HCT116 (cell line): ENCODE measurements around the gene IGSF5. TPM values are rescaled to one million over a fixed set of nuclear protein-coding genes. Genes with fewer than 3 reads are reported as not detected.

ENCODE experiments used
- ATAC-seq: fragments of 200-7000 bp; cut with Tn5 transposase; 2 replicates; pipeline ENCODE4 v1.9.1; 2020; ENCODE audit warnings: mild to moderate bottlenecking, moderate library complexity
- BruUV-seq: library from RNA; stranded (reverse); fragments of 400-500 nt; replicated peaks from 2 replicates; lab custom pipeline; 2021; lab: Mats Ljungman, UMichigan
- CTCF ChIA-PET: fragments of 300-600 bp; sonication (Branson Sonifier 250); formaldehyde crosslinking; loops from one replicate; lab custom pipeline; 2021; ENCODE audit warnings: antibody characterized with exemption; lab: Charles Lee
- POLR2A ChIA-PET: fragments of 300-600, 350-600 bp; sonication (Branson Sonifier 250); formaldehyde crosslinking; loops from one replicate; lab custom pipeline; 2021; ENCODE audit warnings: antibody characterized with exemption; lab: Charles Lee
- RAD21 ChIA-PET, 2 experiments: fragments of 300-600 bp; sonication (Branson Sonifier 250); formaldehyde crosslinking; loops; one replicate each; lab custom pipeline; 2023; ENCODE audit warnings: low total read pairs in 2 of 2; ENCODE audit not compliant: uncharacterized antibody in 2 of 2, unreplicated experiment in 2 of 2, low non-redundant PET in 1 of 2; lab: Charles Lee
- DNase-seq: peaks from one replicate; pipeline ENCODE4 v3.0.0-alpha.2; 2010; ENCODE audit warnings: low read depth, low spot score
- H2AFZ ChIP-seq: fragments of 200-600 bp; shearing (Covaris generic), sonication (generic); 2 replicates; pipeline ENCODE4 v1.6.1; 2017; ENCODE audit warnings: low read depth, mixed run types, mixed read lengths, antibody characterized with exemption, low read length; ENCODE audit not compliant: poor library complexity, severe bottlenecking
- H3K27ac ChIP-seq: 2 replicates; pipeline ENCODE4 v1.5.1; 2012; ENCODE audit warnings: low read depth, low read length
- H3K27me3 ChIP-seq: fragments of 200-600 bp; sonication (generic); 2 replicates; pipeline ENCODE4 v1.6.1; 2016; ENCODE audit warnings: mixed run types, low read length, mixed read lengths; ENCODE audit not compliant: insufficient read depth
- H3K36me3 ChIP-seq, 2 experiments: fragments of 200-500 bp in 1 of 2; fragments of 200-600 bp in 1 of 2; sonication (Bioruptor generic) in 1 of 2; sonication (generic) in 1 of 2; 2 replicates each; pipeline versions ENCODE4 v1.5.1 to v1.6.1; 2014 to 2016; ENCODE audit warnings: low read length in 2 of 2, inconsistent platforms in 1 of 2, mixed read lengths in 1 of 2, mixed run types in 1 of 2; ENCODE audit not compliant: insufficient read depth in 2 of 2, control insufficient read depth in 1 of 2
- H3K4me1 ChIP-seq, 2 experiments: fragments of 200-600 bp in 1 of 2; sonication (generic) in 1 of 2; 2 replicates each; pipeline versions ENCODE4 v1.5.1 to v1.6.1; 2012 to 2017; ENCODE audit warnings: low read length in 2 of 2, inconsistent platforms in 1 of 2, mild to moderate bottlenecking in 1 of 2, mixed read lengths in 1 of 2, mixed run types in 1 of 2, moderate library complexity in 1 of 2; ENCODE audit not compliant: insufficient read depth in 2 of 2, control insufficient read depth in 1 of 2
- H3K4me2 ChIP-seq: fragments of 200-600 bp; sonication (generic); 2 replicates; pipeline ENCODE4 v1.6.1; 2017; ENCODE audit warnings: mixed run types, low read length, mixed read lengths
- H3K4me3 ChIP-seq, 2 experiments: fragments of 200-600 bp in 1 of 2; sonication (generic) in 1 of 2; replicated peaks in 1 of 2; 2 replicates each; pipeline ENCODE4 v1.5.1; 2011 to 2016; ENCODE audit warnings: low read length in 2 of 2, control low read depth in 1 of 2, low read depth in 1 of 2, mild to moderate bottlenecking in 1 of 2, mixed read lengths in 1 of 2, mixed run types in 1 of 2
- H3K79me2 ChIP-seq: fragments of 200-600 bp; sonication (generic); 2 replicates; pipeline ENCODE4 v1.6.1; 2017; ENCODE audit warnings: mild to moderate bottlenecking, mixed run types, low read length, moderate library complexity, mixed read lengths; ENCODE audit not compliant: insufficient read depth
- H3K9ac ChIP-seq: fragments of 200-600 bp; sonication (generic); 2 replicates; pipeline ENCODE4 v1.6.1; 2016; ENCODE audit warnings: low read length, mixed read lengths
- H3K9me2 ChIP-seq: fragments of 200-600 bp; sonication (generic), shearing (Covaris generic); 2 replicates; pipeline ENCODE4 v1.6.1; 2017; ENCODE audit warnings: mixed run types, mild to moderate bottlenecking, moderate library complexity; ENCODE audit not compliant: insufficient read depth
- H3K9me3 ChIP-seq, 2 experiments: fragments of 200-500 bp in 1 of 2; fragments of 200-600 bp in 1 of 2; sonication (Bioruptor generic) in 1 of 2; sonication (generic) in 1 of 2; 2 replicates each; pipeline ENCODE4 v1.6.1; 2014 to 2017; ENCODE audit warnings: low read length in 2 of 2, mixed read lengths in 2 of 2, inconsistent platforms in 1 of 2, low read depth in 1 of 2, mild to moderate bottlenecking in 1 of 2, mixed run types in 1 of 2, moderate library complexity in 1 of 2; ENCODE audit not compliant: control insufficient read depth in 1 of 2, insufficient read depth in 1 of 2
- H4K20me1 ChIP-seq: fragments of 200-600 bp; sonication (generic), shearing (Covaris generic); 2 replicates; pipeline ENCODE4 v1.6.1; 2017; ENCODE audit warnings: mixed run types, mild to moderate bottlenecking, moderate library complexity; ENCODE audit not compliant: insufficient read depth
- CEBPB ChIP-seq: IDR thresholded peaks from 2 replicates; pipeline ENCODE4 v1.6.1; 2012; ENCODE audit warnings: low read depth
- ELF1 ChIP-seq: IDR thresholded peaks from 2 replicates; pipeline ENCODE4 v1.6.1; 2012; ENCODE audit warnings: low read depth, borderline replicate concordance
- FOSL1 ChIP-seq: IDR thresholded peaks from 2 replicates; pipeline ENCODE4 v1.6.1; 2012; ENCODE audit warnings: low read depth
- JUND ChIP-seq: IDR thresholded peaks from 2 replicates; pipeline ENCODE4 v1.6.1; 2012
- POLR2A ChIP-seq: IDR thresholded peaks from 2 replicates; pipeline ENCODE4 v1.7.0; 2011; ENCODE audit warnings: borderline replicate concordance; ENCODE audit not compliant: insufficient read depth, insufficient read length; ENCODE audit errors: extremely low read depth
- RAD21 ChIP-seq: IDR thresholded peaks from 2 replicates; pipeline ENCODE4 v1.6.1; 2012; ENCODE audit warnings: low read depth, mild to moderate bottlenecking
- SIN3A ChIP-seq: IDR thresholded peaks from 2 replicates; pipeline ENCODE4 v1.6.1; 2012; ENCODE audit warnings: low read depth
- SP1 ChIP-seq: IDR thresholded peaks from 2 replicates; pipeline ENCODE4 v1.6.1; 2012; ENCODE audit warnings: low read depth
- ZFX ChIP-seq: fragments of 450-650 bp; IDR thresholded peaks from 2 replicates; pipeline ENCODE4 v1.6.1; 2017
- intact Hi-C: fragments of 100-400 bp; cut with micrococcal nuclease; formaldehyde crosslinking; loops from 2 replicates; pipeline ENCODE4 v1.10.0; 2022
- total RNA-seq: library from RNA; stranded (reverse); gene quantifications from one replicate; pipeline ENCODE4 v1.2.1, GENCODE V29; 2021; ENCODE audit not compliant: unreplicated experiment
- TF ChIP-seq, protein P1 (sequence below): IDR thresholded peaks from 2 replicates; pipeline ENCODE4 v1.6.1; 2011; ENCODE audit warnings: mild to moderate bottlenecking, low read length, moderate library complexity; ENCODE audit not compliant: insufficient replicate concordance; ENCODE audit errors: extremely low read depth
- TF ChIP-seq, protein P2 (sequence below): IDR thresholded peaks from 2 replicates; pipeline ENCODE4 v1.6.1; 2012; ENCODE audit warnings: low read depth
- TF ChIP-seq, protein P3 (sequence below), 3 experiments: fragments of 200-600 bp in 1 of 3; sonication (generic) in 1 of 3; IDR thresholded peaks in 2 of 3; conservative IDR thresholded peaks in 1 of 3; 2 replicates each; pipeline ENCODE4 v1.5.1; 2012 to 2017; ENCODE audit warnings: low read depth in 2 of 3, low read length in 2 of 3, antibody characterized with exemption in 1 of 3, borderline replicate concordance in 1 of 3, control low read depth in 1 of 3, mild to moderate bottlenecking in 1 of 3, mixed read lengths in 1 of 3, mixed run types in 1 of 3, moderate library complexity in 1 of 3; ENCODE audit not compliant: insufficient read depth in 1 of 3

Gene IGSF5
- total RNA-seq, 1 experiment from 2014 or later = not detected

GRCh38 chr21:39714331-39714730 lies 30.7 kb upstream of the IGSF5 start:
- H3K27me3 ChIP-seq = no peaks in the 10 kb centered on the region; the same call in 1 of the 2 replicates
- no peaks in the 10 kb centered on the region for H3K79me2 ChIP-seq
- H3K9ac ChIP-seq = no peak overlapping the region
- H3K27ac ChIP-seq = no peak overlapping the region
- no peak overlapping the region for H3K4me3 ChIP-seq
- H3K9me3 ChIP-seq = no peaks in the 10 kb centered on the region
- no peak for TF ChIP-seq ZFX
- no peak for TF ChIP-seq JUND
- no peak for TF ChIP-seq CEBPB
- TF ChIP-seq, protein P1, sequence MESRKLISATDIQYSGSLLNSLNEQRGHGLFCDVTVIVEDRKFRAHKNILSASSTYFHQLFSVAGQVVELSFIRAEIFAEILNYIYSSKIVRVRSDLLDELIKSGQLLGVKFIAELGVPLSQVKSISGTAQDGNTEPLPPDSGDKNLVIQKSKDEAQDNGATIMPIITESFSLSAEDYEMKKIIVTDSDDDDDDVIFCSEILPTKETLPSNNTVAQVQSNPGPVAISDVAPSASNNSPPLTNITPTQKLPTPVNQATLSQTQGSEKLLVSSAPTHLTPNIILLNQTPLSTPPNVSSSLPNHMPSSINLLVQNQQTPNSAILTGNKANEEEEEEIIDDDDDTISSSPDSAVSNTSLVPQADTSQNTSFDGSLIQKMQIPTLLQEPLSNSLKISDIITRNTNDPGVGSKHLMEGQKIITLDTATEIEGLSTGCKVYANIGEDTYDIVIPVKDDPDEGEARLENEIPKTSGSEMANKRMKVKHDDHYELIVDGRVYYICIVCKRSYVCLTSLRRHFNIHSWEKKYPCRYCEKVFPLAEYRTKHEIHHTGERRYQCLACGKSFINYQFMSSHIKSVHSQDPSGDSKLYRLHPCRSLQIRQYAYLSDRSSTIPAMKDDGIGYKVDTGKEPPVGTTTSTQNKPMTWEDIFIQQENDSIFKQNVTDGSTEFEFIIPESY = no peak
- TF ChIP-seq, protein P2, sequence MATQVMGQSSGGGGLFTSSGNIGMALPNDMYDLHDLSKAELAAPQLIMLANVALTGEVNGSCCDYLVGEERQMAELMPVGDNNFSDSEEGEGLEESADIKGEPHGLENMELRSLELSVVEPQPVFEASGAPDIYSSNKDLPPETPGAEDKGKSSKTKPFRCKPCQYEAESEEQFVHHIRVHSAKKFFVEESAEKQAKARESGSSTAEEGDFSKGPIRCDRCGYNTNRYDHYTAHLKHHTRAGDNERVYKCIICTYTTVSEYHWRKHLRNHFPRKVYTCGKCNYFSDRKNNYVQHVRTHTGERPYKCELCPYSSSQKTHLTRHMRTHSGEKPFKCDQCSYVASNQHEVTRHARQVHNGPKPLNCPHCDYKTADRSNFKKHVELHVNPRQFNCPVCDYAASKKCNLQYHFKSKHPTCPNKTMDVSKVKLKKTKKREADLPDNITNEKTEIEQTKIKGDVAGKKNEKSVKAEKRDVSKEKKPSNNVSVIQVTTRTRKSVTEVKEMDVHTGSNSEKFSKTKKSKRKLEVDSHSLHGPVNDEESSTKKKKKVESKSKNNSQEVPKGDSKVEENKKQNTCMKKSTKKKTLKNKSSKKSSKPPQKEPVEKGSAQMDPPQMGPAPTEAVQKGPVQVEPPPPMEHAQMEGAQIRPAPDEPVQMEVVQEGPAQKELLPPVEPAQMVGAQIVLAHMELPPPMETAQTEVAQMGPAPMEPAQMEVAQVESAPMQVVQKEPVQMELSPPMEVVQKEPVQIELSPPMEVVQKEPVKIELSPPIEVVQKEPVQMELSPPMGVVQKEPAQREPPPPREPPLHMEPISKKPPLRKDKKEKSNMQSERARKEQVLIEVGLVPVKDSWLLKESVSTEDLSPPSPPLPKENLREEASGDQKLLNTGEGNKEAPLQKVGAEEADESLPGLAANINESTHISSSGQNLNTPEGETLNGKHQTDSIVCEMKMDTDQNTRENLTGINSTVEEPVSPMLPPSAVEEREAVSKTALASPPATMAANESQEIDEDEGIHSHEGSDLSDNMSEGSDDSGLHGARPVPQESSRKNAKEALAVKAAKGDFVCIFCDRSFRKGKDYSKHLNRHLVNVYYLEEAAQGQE = no peak
- TF ChIP-seq FOSL1 = no peak
- TF ChIP-seq RAD21 = no peak
- no peak for TF ChIP-seq ELF1
- TF ChIP-seq POLR2A = no peak
- TF ChIP-seq SP1 = no peak
- TF ChIP-seq, protein P3, sequence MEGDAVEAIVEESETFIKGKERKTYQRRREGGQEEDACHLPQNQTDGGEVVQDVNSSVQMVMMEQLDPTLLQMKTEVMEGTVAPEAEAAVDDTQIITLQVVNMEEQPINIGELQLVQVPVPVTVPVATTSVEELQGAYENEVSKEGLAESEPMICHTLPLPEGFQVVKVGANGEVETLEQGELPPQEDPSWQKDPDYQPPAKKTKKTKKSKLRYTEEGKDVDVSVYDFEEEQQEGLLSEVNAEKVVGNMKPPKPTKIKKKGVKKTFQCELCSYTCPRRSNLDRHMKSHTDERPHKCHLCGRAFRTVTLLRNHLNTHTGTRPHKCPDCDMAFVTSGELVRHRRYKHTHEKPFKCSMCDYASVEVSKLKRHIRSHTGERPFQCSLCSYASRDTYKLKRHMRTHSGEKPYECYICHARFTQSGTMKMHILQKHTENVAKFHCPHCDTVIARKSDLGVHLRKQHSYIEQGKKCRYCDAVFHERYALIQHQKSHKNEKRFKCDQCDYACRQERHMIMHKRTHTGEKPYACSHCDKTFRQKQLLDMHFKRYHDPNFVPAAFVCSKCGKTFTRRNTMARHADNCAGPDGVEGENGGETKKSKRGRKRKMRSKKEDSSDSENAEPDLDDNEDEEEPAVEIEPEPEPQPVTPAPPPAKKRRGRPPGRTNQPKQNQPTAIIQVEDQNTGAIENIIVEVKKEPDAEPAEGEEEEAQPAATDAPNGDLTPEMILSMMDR (IDR thresholded peaks at IDR 0.05 in 2 of 3, conservative IDR thresholded peaks at IDR 0.05 in 1 of 3; ENCODE audit: borderline replicate concordance in 1 of 3, insufficient read depth in 1 of 3, low read depth in 2 of 3, low read length in 2 of 3) = no peak
- no peak for TF ChIP-seq SIN3A
- H3K9me2 ChIP-seq = no peaks in the 10 kb centered on the region
- ChIA-PET CTCF (interaction anchor here (2.7 kb wide), 1 partner anchor 196 kb away, joined by 14 read pairs; no protein-coding TSS in a partner anchor), RAD21 (no interaction called here), POLR2A (no interaction called here)
- no peaks in the 10 kb centered on the region for H3K4me1 ChIP-seq
- ATAC-seq = no peak
- no peak overlapping the region for H2AFZ ChIP-seq
- H4K20me1 ChIP-seq = no peaks in the 10 kb centered on the region
- no peak overlapping the region for H3K4me2 ChIP-seq
- no peak for DNase-seq
- no peaks in the 10 kb centered on the region for H3K36me3 ChIP-seq
- no TSS peak for BruUV-seq
- intact Hi-C loops = no loop called here
